Measurements from ENCODE around the gene ARL6IP4.

The ARL6IP4 gene

DNA sequence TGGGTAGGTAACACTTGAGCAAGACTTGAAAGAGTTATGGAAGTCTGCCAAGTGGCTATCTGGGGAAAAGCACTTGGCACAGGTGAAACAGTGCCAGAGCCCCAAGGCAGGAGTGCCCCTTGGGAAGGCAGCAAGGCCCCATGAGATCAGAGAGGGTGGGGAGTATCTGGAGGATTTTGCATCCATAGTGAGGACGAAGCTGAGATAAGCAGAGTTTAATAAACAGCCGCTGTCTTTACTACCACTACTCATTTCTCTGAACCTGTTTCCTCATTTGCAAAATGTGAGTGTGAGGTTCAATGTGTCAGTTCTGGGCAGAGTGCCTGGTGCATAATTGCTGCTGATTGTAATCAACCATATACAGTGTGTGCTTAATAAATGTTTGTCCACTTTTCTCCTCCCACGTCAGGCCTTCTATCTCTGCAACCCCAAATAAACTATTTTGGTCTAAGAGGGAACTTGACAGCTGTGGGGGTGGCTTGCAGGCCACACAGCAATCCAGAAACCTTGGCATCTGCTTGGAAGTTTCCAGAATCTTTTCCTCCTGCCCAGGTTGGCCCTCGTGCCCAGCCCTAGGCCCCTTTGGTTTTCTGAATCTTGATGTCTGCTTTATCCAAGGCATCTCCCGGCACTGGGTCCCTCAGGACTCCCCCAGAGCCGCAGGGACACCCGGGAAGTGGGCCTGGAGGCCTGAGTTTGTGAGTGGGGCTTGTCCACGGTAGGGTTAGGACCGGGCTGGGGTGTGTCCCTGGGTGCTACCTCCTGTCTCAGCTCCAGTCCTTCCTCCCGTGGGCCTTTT lies 18.8 kb upstream of the ARL6IP4 start:
- Histone ChIP-seq H3K9ac (no peak overlapping the region), H3K27ac (no peak overlapping the region), H3K4me1 (peaks cover 14% of the 10 kb centered on the region), H3K4me2 (ENCODE audit: low read length) (peak overlapping the region; percentile 6), H3K9me3 (ENCODE audit: control insufficient read depth, low read length) (no peaks in the 10 kb centered on the region), H3K27me3 (ENCODE audit: control insufficient read depth, insufficient read depth, low read length) (no peaks in the 10 kb centered on the region), H3K4me3 (ENCODE audit: low read depth, low read length) (no peak overlapping the region), H3K79me2 (peaks cover 9% of the 10 kb centered on the region), H3K36me3 (ENCODE audit: control insufficient read depth, insufficient read depth, low read length) (no peaks in the 10 kb centered on the region), H2AFZ (no peak overlapping the region)
- TF ChIP-seq, protein P1, sequence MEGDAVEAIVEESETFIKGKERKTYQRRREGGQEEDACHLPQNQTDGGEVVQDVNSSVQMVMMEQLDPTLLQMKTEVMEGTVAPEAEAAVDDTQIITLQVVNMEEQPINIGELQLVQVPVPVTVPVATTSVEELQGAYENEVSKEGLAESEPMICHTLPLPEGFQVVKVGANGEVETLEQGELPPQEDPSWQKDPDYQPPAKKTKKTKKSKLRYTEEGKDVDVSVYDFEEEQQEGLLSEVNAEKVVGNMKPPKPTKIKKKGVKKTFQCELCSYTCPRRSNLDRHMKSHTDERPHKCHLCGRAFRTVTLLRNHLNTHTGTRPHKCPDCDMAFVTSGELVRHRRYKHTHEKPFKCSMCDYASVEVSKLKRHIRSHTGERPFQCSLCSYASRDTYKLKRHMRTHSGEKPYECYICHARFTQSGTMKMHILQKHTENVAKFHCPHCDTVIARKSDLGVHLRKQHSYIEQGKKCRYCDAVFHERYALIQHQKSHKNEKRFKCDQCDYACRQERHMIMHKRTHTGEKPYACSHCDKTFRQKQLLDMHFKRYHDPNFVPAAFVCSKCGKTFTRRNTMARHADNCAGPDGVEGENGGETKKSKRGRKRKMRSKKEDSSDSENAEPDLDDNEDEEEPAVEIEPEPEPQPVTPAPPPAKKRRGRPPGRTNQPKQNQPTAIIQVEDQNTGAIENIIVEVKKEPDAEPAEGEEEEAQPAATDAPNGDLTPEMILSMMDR (IDR thresholded peaks at IDR 0.05), result no peak

DNA sequence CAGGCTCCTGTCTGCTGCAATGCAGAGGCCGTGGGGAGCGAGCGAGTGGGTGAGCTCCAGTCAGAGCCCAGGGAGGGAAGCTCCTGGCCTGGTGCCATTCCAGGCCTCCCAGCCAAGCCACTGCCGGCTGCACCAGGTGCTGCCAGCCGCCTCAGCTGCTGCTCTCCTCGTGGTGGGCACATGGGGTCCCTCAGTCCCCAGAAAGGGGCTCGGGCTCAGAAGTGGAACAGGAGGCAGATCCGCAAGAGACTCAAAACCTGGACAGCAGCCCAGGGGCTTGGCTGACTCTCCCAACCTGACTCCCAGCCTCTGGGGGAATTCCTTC lies 16.6 kb upstream of the ARL6IP4 start:
- no peak overlapping the region for H3K4me3 ChIP-seq (ENCODE audit: low read depth, low read length)
- H3K9ac ChIP-seq, result no peak overlapping the region
- H2AFZ ChIP-seq, result peak overlapping the region; percentile 58
- H3K4me1 ChIP-seq, result peaks cover 16% of the 10 kb centered on the region
- no peaks in the 10 kb centered on the region for H3K36me3 ChIP-seq (ENCODE audit: control insufficient read depth, insufficient read depth, low read length)
- peaks cover 9% of the 10 kb centered on the region for H3K79me2 ChIP-seq
- no peaks in the 10 kb centered on the region for H3K27me3 ChIP-seq (ENCODE audit: control insufficient read depth, insufficient read depth, low read length)
- H3K4me2 ChIP-seq (ENCODE audit: low read length), result no peak overlapping the region
- TF ChIP-seq, protein P1 (IDR thresholded peaks at IDR 0.05), result no peak
- no peak overlapping the region for H3K27ac ChIP-seq
- H3K9me3 ChIP-seq (ENCODE audit: control insufficient read depth, low read length), result no peaks in the 10 kb centered on the region

DNA sequence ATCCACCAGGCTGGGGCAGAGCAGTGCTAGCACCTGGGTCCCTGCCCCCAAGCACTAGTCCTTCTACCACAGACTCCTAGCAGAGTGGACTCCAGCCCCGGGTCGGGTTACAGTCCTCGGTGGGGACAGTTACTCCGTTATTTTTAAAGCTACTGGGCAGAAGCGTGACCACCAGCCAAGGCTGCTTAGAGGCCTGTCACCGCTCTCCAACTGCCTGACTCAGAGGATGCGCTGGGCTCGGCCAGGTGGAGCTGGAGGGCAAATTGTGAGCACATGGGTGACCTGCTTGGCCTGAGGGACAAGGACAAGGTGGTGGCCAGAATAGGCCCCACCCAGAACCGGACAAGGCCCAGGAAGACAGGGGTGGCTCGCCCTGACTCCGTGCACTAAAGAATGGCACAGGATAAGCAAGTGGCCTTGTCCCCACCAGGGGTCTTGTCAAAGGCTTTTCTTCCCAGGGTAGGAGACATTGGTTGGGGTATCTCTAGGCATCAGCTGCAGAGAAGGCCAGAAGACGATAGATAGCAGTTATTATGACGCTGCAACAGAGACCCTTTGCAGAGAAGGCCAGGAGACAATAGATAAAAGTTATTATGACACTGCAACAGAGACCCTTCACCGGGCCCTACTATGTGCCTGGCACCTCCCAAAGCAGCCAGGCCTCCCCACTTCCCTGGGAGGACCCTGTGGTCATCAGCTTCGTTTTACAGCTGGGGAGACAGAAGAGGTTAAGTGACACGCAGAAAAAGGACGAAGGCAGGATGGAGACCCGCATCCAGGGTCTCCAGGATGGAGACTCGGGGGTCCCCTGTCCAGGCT lies 15.8 kb upstream of the ARL6IP4 start:
- Histone ChIP-seq H3K79me2 (peaks cover 9% of the 10 kb centered on the region), H3K4me1 (peaks cover 16% of the 10 kb centered on the region), H3K4me2 (ENCODE audit: low read length) (no peak overlapping the region), H3K36me3 (ENCODE audit: control insufficient read depth, insufficient read depth, low read length) (no peaks in the 10 kb centered on the region), H3K27ac (no peak overlapping the region), H3K4me3 (ENCODE audit: low read depth, low read length) (no peak overlapping the region), H3K9me3 (ENCODE audit: control insufficient read depth, low read length) (no peaks in the 10 kb centered on the region), H2AFZ (no peak overlapping the region), H3K9ac (no peak overlapping the region), H3K27me3 (ENCODE audit: control insufficient read depth, insufficient read depth, low read length) (no peaks in the 10 kb centered on the region)
- TF ChIP-seq, protein P1 (IDR thresholded peaks at IDR 0.05), result no peak

DNA sequence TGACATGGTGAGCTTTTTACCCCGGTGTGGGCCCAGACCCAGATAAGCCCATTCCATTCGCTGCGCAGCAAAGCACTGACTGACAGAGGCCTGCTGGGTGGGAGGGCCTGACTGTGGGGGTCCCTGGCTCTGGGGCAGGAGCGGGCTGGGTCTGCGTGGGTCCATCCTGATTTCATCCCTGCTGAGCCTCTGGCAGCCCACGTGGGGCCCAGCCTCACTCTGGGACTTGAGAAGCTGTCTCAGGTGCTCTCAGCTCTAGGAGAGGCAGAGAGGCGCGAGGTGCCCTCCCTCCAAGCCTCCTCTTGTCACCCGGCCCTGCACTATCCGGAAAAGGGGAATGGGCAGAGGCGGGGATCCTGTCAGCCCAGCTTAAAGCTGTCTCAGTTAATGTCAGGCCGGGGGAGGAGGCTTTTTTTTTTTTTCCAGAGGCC lies 15.1 kb upstream of the ARL6IP4 start:
- peak overlapping the region; percentile 94 for H3K4me2 ChIP-seq (ENCODE audit: low read length)
- TF ChIP-seq, protein P1 (IDR thresholded peaks at IDR 0.05), result no peak
- no peaks in the 10 kb centered on the region for H3K36me3 ChIP-seq (ENCODE audit: control insufficient read depth, insufficient read depth, low read length)
- H3K4me3 ChIP-seq (ENCODE audit: low read depth, low read length), result peak overlapping the region; percentile 80
- H2AFZ ChIP-seq, result peak overlapping the region; percentile 61
- peaks cover 9% of the 10 kb centered on the region for H3K79me2 ChIP-seq
- peak overlapping the region; percentile 31 for H3K9ac ChIP-seq
- H3K27me3 ChIP-seq (ENCODE audit: control insufficient read depth, insufficient read depth, low read length), result no peaks in the 10 kb centered on the region
- no peaks in the 10 kb centered on the region for H3K9me3 ChIP-seq (ENCODE audit: control insufficient read depth, low read length)
- peak overlapping the region; percentile 17 for H3K27ac ChIP-seq
- H3K4me1 ChIP-seq, result peaks cover 16% of the 10 kb centered on the region

All from parathyroid adenoma (tissue), 2 donors.